Activated CD8-positive, alpha-beta memory T cell treated with anti-CD3 and anti-CD28 coated beads, Interleukin-2, amount 50 U/mL, for 24 hours (primary cell): Measurements from ENCODE around the gene RARS2.

Experiments
- DNase-seq: peaks from one replicate; pipeline ENCODE4 v3.0.0-alpha.2; 2020; ENCODE audit errors: extremely low read depth

The RARS2 gene

GRCh38 chr6:87573307-87574024, 16.3 kb downstream of the RARS2 start:
- no peak for DNase-seq

- DNase-seq, result no peak
Measured at GRCh38 chr6:87572883-87573282, 16.9 kb downstream of the RARS2 start.

- no peak for DNase-seq
Measured at GRCh38 chr6:87572021-87572420, 17.8 kb downstream of the RARS2 start.

- DNase-seq, result no peak
Measured at GRCh38 chr6:87561017-87561416, 28.8 kb downstream of the RARS2 start.

GRCh38 chr6:87558446-87558845, 31.3 kb downstream of the RARS2 start:
- DNase-seq, result no peak

GRCh38 chr6:87555506-87555905, 34.3 kb downstream of the RARS2 start:
- no peak for DNase-seq

- DNase-seq, result no peak
Measured at GRCh38 chr6:87553159-87553765, 36.5 kb downstream of the RARS2 start.

- DNase-seq, result no peak
Measured at GRCh38 chr6:87551799-87552198, 38.0 kb downstream of the RARS2 start.

- no peak for DNase-seq
Measured at GRCh38 chr6:87544474-87544735, 45.4 kb downstream of the RARS2 start.

GRCh38 chr6:87543696-87544473, 45.9 kb downstream of the RARS2 start:
- no peak for DNase-seq

GRCh38 chr6:87541744-87542143, 48.0 kb downstream of the RARS2 start:
- no peak for DNase-seq

GRCh38 chr6:87541041-87541440, 48.7 kb downstream of the RARS2 start:
- no peak for DNase-seq

GRCh38 chr6:87540539-87540938, 49.2 kb downstream of the RARS2 start:
- no peak for DNase-seq

- no peak for DNase-seq
Measured at GRCh38 chr6:87539554-87539953, 50.2 kb downstream of the RARS2 start.

- DNase-seq, result no peak
Measured at GRCh38 chr6:87538510-87539260, 51.1 kb downstream of the RARS2 start.

- no peak for DNase-seq
Measured at GRCh38 chr6:87534377-87535047, 55.3 kb downstream of the RARS2 start.

GRCh38 chr6:87529221-87529620, 60.6 kb downstream of the RARS2 start:
- DNase-seq, result no peak

- DNase-seq, result no peak
Measured at GRCh38 chr6:87522686-87523085, 67.1 kb downstream of the RARS2 start.

GRCh38 chr6:87518453-87518852, 71.3 kb downstream of the RARS2 start:
- no peak for DNase-seq

- no peak for DNase-seq
Measured at GRCh38 chr6:87514831-87515230, 75.0 kb downstream of the RARS2 start.

GRCh38 chr6:87504441-87504840, 85.3 kb downstream of the RARS2 start:
- DNase-seq, result no peak
